B cell (primary cell): Measurements from ENCODE around the gene DENR. TPM values are rescaled to one million over a fixed set of nuclear protein-coding genes. Genes with fewer than 3 reads are reported as not detected.

ENCODE experiments used
- ATAC-seq: fragments of 200-7000 bp; cut with Tn5 transposase; one replicate; pipeline ENCODE4 v1.10.0; 2021; ENCODE audit warnings: low read depth, mild to moderate bottlenecking, moderate number of reproducible peaks, moderate library complexity
- CTCF ChIA-PET: fragments of 350-600 bp; sonication (Branson Sonifier 250); formaldehyde crosslinking; loops from one replicate; lab custom pipeline; 2021; ENCODE audit warnings: antibody characterized with exemption, inconsistent platforms; lab: Charles Lee
- POLR2A ChIA-PET: fragments of 350-600 bp; sonication (Branson Sonifier 250); formaldehyde crosslinking; loops from one replicate; lab custom pipeline; 2021; ENCODE audit warnings: antibody characterized with exemption; lab: Charles Lee
- DNase-seq: peaks from one replicate; pipeline ENCODE4 v3.0.0; 2013
- H2AFZ ChIP-seq: 2 replicates; pipeline ENCODE4 v1.6.1; 2012; ENCODE audit warnings: mild to moderate bottlenecking, low read depth, low read length; ENCODE audit not compliant: insufficient read depth, poor library complexity, severe bottlenecking
- H3K27ac ChIP-seq, 2 donors: 1 replicate in 1 of 2; 2 replicates in 1 of 2; pipeline ENCODE4 v1.5.1; 2012 to 2013; ENCODE audit warnings: low read length in 2 of 2, mild to moderate bottlenecking in 2 of 2, moderate library complexity in 1 of 2
- H3K27me3 ChIP-seq, 4 experiments: fragments of 200-600 bp in 1 of 4; sonication (generic) in 1 of 4; replicated peaks in 1 of 4; 1 replicate in 2 of 4; 2 replicates in 2 of 4; pipeline versions ENCODE4 v1.6.1 to v1.7.0; 2013 to 2016; ENCODE audit warnings: low read length in 3 of 4, mild to moderate bottlenecking in 2 of 4, mixed read lengths in 1 of 4, moderate library complexity in 1 of 4; ENCODE audit not compliant: insufficient read depth in 4 of 4, control insufficient read depth in 3 of 4; ENCODE audit errors: control extremely low read depth in 1 of 4
- H3K36me3 ChIP-seq, 2 experiments: replicated peaks in 1 of 2; 1 replicate in 1 of 2; 2 replicates in 1 of 2; pipeline versions ENCODE4 v1.6.1 to v1.7.1; 2013; ENCODE audit warnings: low read length in 1 of 2; ENCODE audit not compliant: insufficient read depth in 2 of 2, control insufficient read depth in 1 of 2; ENCODE audit errors: control extremely low read depth in 1 of 2, extremely low read depth in 1 of 2
- H3K4me1 ChIP-seq, 2 donors: fragments of 200-600 bp in 1 of 2; sonication (generic) in 1 of 2; 1 replicate in 1 of 2; 2 replicates in 1 of 2; pipeline versions ENCODE4 v1.5.1 to v1.6.1; 2013 to 2017; ENCODE audit warnings: low read length in 2 of 2; ENCODE audit not compliant: control insufficient read depth in 2 of 2, insufficient read depth in 2 of 2
- H3K4me2 ChIP-seq: replicated peaks from 2 replicates; pipeline ENCODE3; 2012; ENCODE audit warnings: mild to moderate bottlenecking, low read depth, low read length; ENCODE audit not compliant: poor library complexity, severe bottlenecking
- H3K4me3 ChIP-seq, 5 experiments: fragments of 200-600 bp in 1 of 5; sonication (generic) in 1 of 5; 1 replicate in 3 of 5; 2 replicates in 2 of 5; pipeline versions ENCODE4 v1.5.1 to v1.7.0; 2011 to 2016; ENCODE audit warnings: low read length in 4 of 5, mild to moderate bottlenecking in 4 of 5, low read depth in 2 of 5, control low read depth in 1 of 5, moderate library complexity in 1 of 5; ENCODE audit not compliant: insufficient read depth in 1 of 5; ENCODE audit errors: control extremely low read depth in 1 of 5, extremely low read depth in 1 of 5
- H3K79me2 ChIP-seq: fragments of 200-600 bp; sonication (generic); one replicate; pipeline ENCODE4 v1.6.0; 2016; ENCODE audit warnings: low read length; ENCODE audit not compliant: control insufficient read depth, insufficient read depth
- H3K9ac ChIP-seq: fragments of 200-600 bp; sonication (generic); 2 replicates; pipeline ENCODE4 v1.6.1; 2017; ENCODE audit warnings: mild to moderate bottlenecking, low read length, moderate library complexity
- H3K9me3 ChIP-seq, 3 donors: one replicate each; pipeline versions ENCODE4 v1.6.1 to v1.7.1; 2013; ENCODE audit warnings: low read length in 2 of 3; ENCODE audit not compliant: control insufficient read depth in 2 of 3, insufficient read depth in 1 of 3; ENCODE audit errors: control extremely low read depth in 1 of 3
- H4K20me1 ChIP-seq: 2 replicates; pipeline ENCODE4 v1.6.0; 2012; ENCODE audit warnings: mild to moderate bottlenecking, low read length; ENCODE audit not compliant: insufficient read depth, control insufficient read depth, poor library complexity, severe bottlenecking
- H3K27ac Mint-ChIP-seq: one replicate; pipeline ENCODE4 v1.8.0; 2021; ENCODE audit warnings: mixed read lengths
- H3K27me3 Mint-ChIP-seq: one replicate; pipeline ENCODE4 v1.8.0; 2021; ENCODE audit warnings: mixed read lengths
- H3K4me1 Mint-ChIP-seq: one replicate; pipeline ENCODE4 v1.8.0; 2021; ENCODE audit warnings: mixed read lengths
- H3K4me3 Mint-ChIP-seq: one replicate; pipeline ENCODE4 v1.8.0; 2021; ENCODE audit warnings: mixed read lengths
- H3K9me3 Mint-ChIP-seq: one replicate; pipeline ENCODE4 v1.8.0; 2022; ENCODE audit warnings: mixed read lengths; ENCODE audit not compliant: insufficient read depth
- EZH2 ChIP-seq: IDR thresholded peaks from 2 replicates; pipeline ENCODE4 v1.6.1; 2012; ENCODE audit warnings: borderline replicate concordance, low read depth, mild to moderate bottlenecking, moderate library complexity, low read length; ENCODE audit not compliant: insufficient read depth, poor library complexity, severe bottlenecking
- WGBS: methylation state at CpG from one replicate; pipeline ENCODE4 v1.1.5; 2013; ENCODE audit warnings: missing lambda C conversion rate; ENCODE audit not compliant: insufficient coverage; 5-methylcytosine and 5-hydroxymethylcytosine counted together
- intact Hi-C: fragments of 100-400 bp; cut with micrococcal nuclease; formaldehyde crosslinking; loops from one replicate; pipeline ENCODE4 v1.10.0; 2022
- polyA plus RNA-seq: library from polyadenylated mRNA; depleted of rRNA; stranded (reverse); fragments of >200 nt; gene quantifications from 2 replicates; pipeline ENCODE4 v1.2.3, GENCODE V29; 2012
- total RNA-seq, 2 donors: library from RNA; stranded (reverse); fragments of 120-200 nt in 1 of 2; gene quantifications; 1 replicate in 1 of 2; 2 replicates in 1 of 2; pipeline versions ENCODE4 v1.2.3 to v1.2.4, GENCODE V29; 2013 to 2022
- TF ChIP-seq, protein P1 (sequence below): fragments of 200-600 bp; IDR thresholded peaks from one replicate; pipeline ENCODE4 v1.8.0; 2022; ENCODE audit warnings: antibody characterized with exemption, mild to moderate bottlenecking

Gene DENR
- total and polyA plus RNA-seq, 2 donors (not counting 1 experiment from before 2014, with no cell fraction given), result 14.0 to 54.5 TPM

DNA sequence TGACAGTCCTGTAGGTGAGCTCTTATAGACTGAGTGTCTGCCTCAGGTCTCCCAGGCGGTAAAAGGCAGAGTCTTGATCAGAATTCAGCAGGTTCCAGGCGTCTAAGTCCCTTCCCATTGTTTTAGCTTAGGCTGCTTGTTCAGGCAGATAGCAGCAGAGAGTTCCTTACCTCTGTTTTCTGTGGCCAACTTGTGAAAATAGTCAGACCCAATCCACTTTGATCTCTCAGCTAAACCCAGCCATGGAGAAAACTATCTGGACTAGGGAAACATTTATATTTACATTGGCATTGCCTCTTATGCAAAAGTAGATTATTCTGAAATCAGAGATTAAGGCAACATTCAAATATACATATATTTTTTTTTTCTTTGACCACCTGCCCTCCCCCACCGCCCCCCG, 43.2 kb downstream of the DENR start:
- H3K27me3 Mint-ChIP-seq, result no peaks in the 10 kb centered on the region
- Histone ChIP-seq H3K9me3 (no peaks in the 10 kb centered on the region), H3K36me3 (no peaks in the 10 kb centered on the region), H4K20me1 (no peaks in the 10 kb centered on the region), H3K27me3 (no peaks in the 10 kb centered on the region), H3K4me1 (peaks cover 3 to 6% of the 10 kb centered on the region in 2 donors), H3K79me2 (peaks cover 4% of the 10 kb centered on the region), H3K9ac (no peak overlapping the region), H3K27ac (no peak overlapping the region), H2AFZ (no peak overlapping the region), H3K4me2 (no peak overlapping the region), H3K4me3 (no peak overlapping the region)
- TF ChIP-seq, protein P1, sequence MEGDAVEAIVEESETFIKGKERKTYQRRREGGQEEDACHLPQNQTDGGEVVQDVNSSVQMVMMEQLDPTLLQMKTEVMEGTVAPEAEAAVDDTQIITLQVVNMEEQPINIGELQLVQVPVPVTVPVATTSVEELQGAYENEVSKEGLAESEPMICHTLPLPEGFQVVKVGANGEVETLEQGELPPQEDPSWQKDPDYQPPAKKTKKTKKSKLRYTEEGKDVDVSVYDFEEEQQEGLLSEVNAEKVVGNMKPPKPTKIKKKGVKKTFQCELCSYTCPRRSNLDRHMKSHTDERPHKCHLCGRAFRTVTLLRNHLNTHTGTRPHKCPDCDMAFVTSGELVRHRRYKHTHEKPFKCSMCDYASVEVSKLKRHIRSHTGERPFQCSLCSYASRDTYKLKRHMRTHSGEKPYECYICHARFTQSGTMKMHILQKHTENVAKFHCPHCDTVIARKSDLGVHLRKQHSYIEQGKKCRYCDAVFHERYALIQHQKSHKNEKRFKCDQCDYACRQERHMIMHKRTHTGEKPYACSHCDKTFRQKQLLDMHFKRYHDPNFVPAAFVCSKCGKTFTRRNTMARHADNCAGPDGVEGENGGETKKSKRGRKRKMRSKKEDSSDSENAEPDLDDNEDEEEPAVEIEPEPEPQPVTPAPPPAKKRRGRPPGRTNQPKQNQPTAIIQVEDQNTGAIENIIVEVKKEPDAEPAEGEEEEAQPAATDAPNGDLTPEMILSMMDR, result no peak
- TF ChIP-seq EZH2, result no peak
- 92% methylated on average over 2 of the region's 4 CpGs for WGBS
- no peak overlapping the region for H3K4me3 Mint-ChIP-seq
- ATAC-seq (no peak), DNase-seq (no peak)
- no peak overlapping the region for H3K27ac Mint-ChIP-seq
- H3K4me1 Mint-ChIP-seq, result peaks cover 4% of the 10 kb centered on the region
- POLR2A ChIA-PET, result interaction anchor here (0.7 kb wide), 1 partner anchor 36 kb away, joined by 3 read pairs; no protein-coding TSS in a partner anchor
- H3K9me3 Mint-ChIP-seq, result no peaks in the 10 kb centered on the region
- intact Hi-C loops, result no loop called here
- CTCF ChIA-PET, result interaction anchor here (0.7 to 7.4 kb wide), 9 partner anchors 12 to 157 kb away, joined by 3 to 101 read pairs (median 7); no protein-coding TSS in a partner anchor

DNA sequence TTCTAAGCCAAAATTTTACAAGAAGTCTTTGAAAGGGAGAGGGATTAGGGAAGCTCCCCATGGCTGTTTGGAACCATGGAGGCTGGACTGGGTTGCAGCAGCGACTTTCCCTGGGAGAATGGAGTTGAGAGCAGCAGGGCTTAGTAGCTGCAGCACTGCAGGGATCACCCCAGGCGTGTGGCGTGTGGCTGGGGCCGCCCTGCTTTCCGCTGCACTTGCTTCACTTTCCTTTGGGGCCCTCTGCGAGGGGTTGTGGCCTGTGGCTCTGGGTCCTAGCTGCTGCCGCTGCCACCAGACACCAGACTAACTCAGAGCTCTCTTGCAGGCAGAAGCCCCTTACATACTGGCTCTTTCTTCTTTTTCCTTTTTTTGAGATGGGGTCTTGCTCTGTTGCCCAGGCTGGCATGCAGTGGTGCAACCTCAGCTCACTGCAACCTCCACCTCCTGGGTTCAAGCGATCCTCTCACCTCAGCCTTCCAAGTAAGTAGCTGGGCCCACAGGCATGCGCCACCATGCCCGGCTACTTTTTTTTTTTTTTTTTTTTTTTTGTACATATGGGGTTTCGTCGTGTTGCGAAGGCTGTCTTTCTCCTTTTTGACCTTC, 47.1 kb downstream of the DENR start:
- Histone ChIP-seq H3K36me3 (no peaks in the 10 kb centered on the region), H3K4me1 (no peaks in the 10 kb centered on the region), H3K79me2 (no peaks in the 10 kb centered on the region), H3K27me3 (no peaks in the 10 kb centered on the region), H3K4me3 (no peak overlapping the region), H3K27ac (no peak overlapping the region), H3K4me2 (no peak overlapping the region), H3K9me3 (no peaks in the 10 kb centered on the region), H3K9ac (no peak overlapping the region), H4K20me1 (no peaks in the 10 kb centered on the region), H2AFZ (no peak overlapping the region)
- DNase-seq, result no peak
- Mint-ChIP-seq H3K9me3 (no peaks in the 10 kb centered on the region), H3K4me1 (no peaks in the 10 kb centered on the region), H3K4me3 (no peak overlapping the region), H3K27me3 (no peaks in the 10 kb centered on the region), H3K27ac (no peak overlapping the region)
- intact Hi-C loops, result no loop called here
- TF ChIP-seq, protein P1, result no peak
- no peak for TF ChIP-seq EZH2
- ChIA-PET CTCF (interaction anchor here (1.1 to 1.3 kb wide), 2 partner anchors 10 to 62 kb away, joined by 4 to 5 read pairs; no protein-coding TSS in a partner anchor), POLR2A (interaction anchor here (0.6 to 0.9 kb wide), 2 partner anchors 26 to 37 kb away, joined by 5 read pairs; no protein-coding TSS in a partner anchor)
- ATAC-seq, result no peak
- 72% methylated on average over 7 of the region's 13 CpGs for WGBS
